Motor neuron (in vitro differentiated cells): ENCODE measurements around the gene MRGPRX3. TPM values are rescaled to one million over a fixed set of nuclear protein-coding genes. Genes with fewer than 3 reads are reported as not detected.
A peak's percentile ranks its signal among the peaks of the same experiment; 100 is the strongest.
"Not testable (repeated sequence)": the region's sequence is repeated elsewhere in the genome, so short reads cannot be mapped to it uniquely, and the experiment has no call there.

Experiments used
- ATAC-seq, 8 experiments: fragments of 200-7000 bp; cut with Tn5 transposase; replicated peaks in 6 of 8; 2 replicates each; pipeline ENCODE4 v1.8.0; 2021; ENCODE audit warnings: mild to moderate bottlenecking in 8 of 8, moderate library complexity in 8 of 8
- H3K27ac ChIP-seq, 2 donors: fragments of 250-450 bp; sonication (Bioruptor Pico); 2 replicates each; pipeline ENCODE4 v1.9.0; 2021; ENCODE audit warnings: antibody characterized with exemption in 2 of 2, mild to moderate bottlenecking in 2 of 2, moderate library complexity in 1 of 2
- H3K4me1 ChIP-seq, 2 donors: fragments of 250-450 bp; sonication (Bioruptor Pico); replicated peaks in 1 of 2; 2 replicates each; pipeline ENCODE4 v1.6.1; 2021; ENCODE audit warnings: antibody characterized with exemption in 2 of 2, mild to moderate bottlenecking in 2 of 2, moderate library complexity in 1 of 2
- H3K4me3 ChIP-seq, 5 donors: fragments of 250-450 bp; sonication (Bioruptor Pico); 2 replicates each; pipeline ENCODE4 v1.9.0; 2021; ENCODE audit warnings: antibody characterized with exemption in 5 of 5, mild to moderate bottlenecking in 5 of 5, moderate library complexity in 4 of 5
- WGBS, 10 experiments: fragments of 450-650 bp; shearing (Covaris generic); methylation state at CpG; one replicate each; pipeline ENCODE4 v1.0.0; 2022; 5-methylcytosine and 5-hydroxymethylcytosine counted together
- in situ Hi-C, 9 experiments: fragments of 400-800 bp; cut with MboI; loops; one replicate each; pipeline ENCODE4 v1.15.0; 2021; ENCODE audit warnings: low sequenced_read_pairs in 9 of 9, low pct_unique_long_range_greater_than_20kb in 2 of 9; ENCODE audit not compliant: unreplicated experiment in 9 of 9
- total RNA-seq, 8 experiments: library from RNA; unstranded; fragments of 300-600 nt; gene quantifications; 2 replicates each; pipeline versions ENCODE4 v1.2.3 to v1.2.4, GENCODE V29; 2022

MRGPRX3 gene
- total RNA-seq, 8 experiments from 2014 or later = 0.24 to 0.49 TPM; not detected in 6

DNA sequence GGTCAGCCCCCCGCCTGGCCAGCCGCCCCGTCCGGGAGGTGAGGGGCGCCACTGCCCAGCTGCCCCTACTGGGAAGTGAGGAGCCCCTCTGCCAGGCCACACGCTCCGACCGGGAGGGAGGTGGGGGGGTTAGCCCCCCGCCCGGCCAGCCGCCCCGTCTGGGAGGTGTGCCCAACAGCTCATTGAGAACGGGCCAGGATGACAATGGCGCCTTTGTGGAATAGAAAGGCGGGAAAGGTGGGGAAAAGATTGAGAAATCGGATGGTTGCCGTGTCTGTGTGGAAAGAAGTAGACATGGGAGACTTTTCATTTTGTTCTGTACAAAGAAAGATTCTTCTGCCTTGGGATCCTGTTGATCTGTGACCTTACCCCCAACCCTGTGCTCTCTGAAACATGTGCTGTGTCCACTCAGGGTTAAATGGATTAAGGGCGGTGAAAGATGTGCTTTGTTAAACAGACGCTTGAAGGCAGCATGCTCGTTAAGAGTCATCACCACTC lies 11.0 kb upstream of the MRGPRX3 start:
- H3K27ac ChIP-seq, H3K4me3 ChIP-seq, H3K4me1 ChIP-seq, in situ Hi-C loops, ATAC-seq: not testable (repeated sequence)
- WGBS, 10 experiments = no CpG with 5 or more reads among the region's 20 CpGs

DNA sequence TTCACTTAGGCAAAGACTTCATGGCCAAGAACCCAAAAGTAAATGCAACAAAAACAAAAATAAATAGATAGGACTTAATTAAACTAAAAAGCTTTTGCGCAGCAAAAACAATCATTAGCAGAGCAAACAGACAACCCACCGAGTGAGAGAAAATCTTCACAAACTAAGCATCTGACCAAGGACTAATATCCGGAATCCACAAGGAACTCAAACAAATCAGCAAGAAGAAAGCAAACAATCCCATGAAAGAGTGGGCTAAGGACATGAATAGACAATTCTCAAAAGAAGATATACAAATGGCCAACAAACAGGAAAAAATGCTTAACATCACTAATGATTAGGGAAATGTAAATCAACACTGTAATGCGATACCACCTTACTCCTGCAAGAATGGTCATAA lies 1.3 kb upstream of the MRGPRX3 start:
- H3K4me1 ChIP-seq, H3K4me3 ChIP-seq, in situ Hi-C loops, ATAC-seq, H3K27ac ChIP-seq: not testable (repeated sequence)
- 62 to 90% (median 86%) methylated on average over 2 to 4 of the region's 4 CpGs for WGBS, 10 experiments

DNA sequence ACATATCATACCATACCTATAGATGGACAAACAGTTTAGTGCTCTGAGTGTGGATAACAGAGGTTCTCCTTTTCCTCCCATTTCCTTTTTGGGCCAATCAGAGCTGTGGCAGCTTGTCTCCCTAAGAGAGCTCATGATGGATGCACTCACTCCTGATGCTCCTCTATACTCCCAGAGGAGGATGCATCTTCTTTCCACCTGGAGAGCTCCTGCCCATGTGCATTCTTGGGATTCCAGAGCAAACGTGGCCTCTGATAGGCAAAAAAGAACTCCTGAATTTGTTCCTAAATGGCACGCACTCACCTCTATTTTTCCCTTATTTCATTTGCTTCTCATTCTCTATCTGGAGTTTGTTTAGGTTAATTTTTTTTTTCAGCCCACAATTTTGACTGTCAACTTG lies 2.9 kb downstream of the MRGPRX3 start:
- in situ Hi-C loops = no loop called here
- Histone ChIP-seq H3K4me1 (no peaks in the 10 kb centered on the region), H3K4me3 (no peak overlapping the region), H3K27ac (no peak overlapping the region)
- no peak for ATAC-seq
- WGBS, 10 experiments = 0 to 60% (median 6%) methylated on average over 1 to 2 of the region's 2 CpGs; no CpG with 5 or more reads in 1 of the 10 experiments

GRCh38 chr11:18137186-18137800 lies 4.9 kb downstream of the MRGPRX3 start:
- no peaks in the 10 kb centered on the region for H3K4me1 ChIP-seq
- 63 to 97% (median 85%) methylated on average over 1 to 24 of the region's 29 CpGs for WGBS, 10 experiments
- no peak overlapping the region for H3K27ac ChIP-seq
- no peak for ATAC-seq
- in situ Hi-C loops = no loop called here
- H3K4me3 ChIP-seq = no peak overlapping the region

DNA sequence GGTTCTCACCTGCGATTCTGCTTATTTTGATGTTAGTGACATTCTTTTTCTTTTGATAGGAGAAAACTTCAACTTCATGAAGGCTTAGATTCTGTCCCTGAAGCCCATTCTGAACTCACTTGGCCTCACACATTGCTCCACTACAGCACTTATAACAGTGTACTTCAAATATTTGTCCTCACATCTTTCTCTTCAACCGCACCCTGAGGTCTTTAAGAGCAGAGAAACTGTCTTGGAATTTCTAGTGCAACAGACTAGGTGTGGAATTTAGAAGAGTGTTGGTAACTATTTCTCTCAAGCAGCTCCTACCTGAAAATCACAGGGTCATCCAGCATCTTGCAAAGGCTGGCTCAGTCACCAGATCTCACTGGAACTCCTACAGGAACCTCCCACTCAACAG lies 7.8 kb downstream of the MRGPRX3 start:
- Histone ChIP-seq H3K4me3 (no peak overlapping the region), H3K4me1 (no peaks in the 10 kb centered on the region), H3K27ac (no peak overlapping the region)
- WGBS, 10 experiments = 14 to 100% (median 79%) methylated on average over 1 to 2 of the region's 2 CpGs; no CpG with 5 or more reads in 2 of the 10 experiments
- no peak for ATAC-seq
- in situ Hi-C loops = no loop called here

DNA sequence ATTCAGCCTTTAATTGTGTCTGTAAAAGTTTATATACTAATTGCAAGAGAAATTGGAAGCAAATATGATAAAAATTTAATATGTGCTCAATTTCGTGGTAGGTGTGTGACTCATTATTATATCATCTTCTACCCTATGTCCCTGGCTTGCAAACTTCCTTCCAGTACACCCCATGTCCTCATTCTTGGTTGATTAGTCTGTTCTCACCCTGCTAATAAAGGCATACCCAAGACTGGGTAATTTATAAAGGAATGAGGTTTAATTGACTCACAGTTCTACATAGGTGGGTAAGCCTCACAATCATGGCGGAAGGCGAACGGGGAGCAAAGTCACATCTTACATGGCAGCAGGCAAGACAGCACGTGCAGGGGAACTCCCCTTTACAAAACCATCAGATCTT lies 11.9 kb downstream of the MRGPRX3 start:
- in situ Hi-C loops = no loop called here
- WGBS, 10 experiments = 0 to 81% (median 52%) methylated on average over 1 to 5 of the region's 5 CpGs; no CpG with 5 or more reads in 3 of the 10 experiments
- Histone ChIP-seq H3K4me1 (no peaks in the 10 kb centered on the region), H3K4me3 (no peak overlapping the region), H3K27ac (no peak overlapping the region)
- no peak for ATAC-seq

DNA sequence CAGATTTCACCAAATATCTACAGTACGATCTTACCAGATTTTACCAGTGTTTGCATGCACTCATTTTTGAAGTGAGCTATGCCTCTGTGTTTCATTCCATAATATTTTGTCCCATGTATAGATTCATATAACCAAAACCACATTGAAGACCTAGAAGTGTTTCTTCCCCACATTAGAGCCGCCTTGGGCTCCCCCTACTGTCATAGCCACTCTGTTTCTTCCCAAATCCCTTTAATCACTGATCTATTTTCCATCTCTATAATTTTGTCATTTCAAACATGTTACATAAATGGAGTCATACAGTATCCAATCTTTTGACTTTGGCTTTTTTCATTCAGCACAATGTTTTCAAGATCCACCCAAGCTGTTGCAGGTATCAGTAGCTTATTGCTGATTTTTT lies 12.7 kb downstream of the MRGPRX3 start:
- WGBS, 10 experiments = 0 to 86% (median 43%) methylated on average over 1 to 2 of the region's 2 CpGs
- Histone ChIP-seq H3K27ac (no peak overlapping the region), H3K4me1 (no peaks in the 10 kb centered on the region), H3K4me3 (no peak overlapping the region)
- ATAC-seq = no peak
- in situ Hi-C loops = no loop called here

- no peak for ATAC-seq
- H3K4me3 ChIP-seq = no peak overlapping the region
- no peaks in the 10 kb centered on the region for H3K4me1 ChIP-seq
- 3 to 80% (median 44%) methylated on average over 1 to 3 of the region's 3 CpGs for WGBS, 10 experiments
- in situ Hi-C loops = no loop called here
- no peak overlapping the region for H3K27ac ChIP-seq
Measured at GRCh38 chr11:18145837-18146236, 13.5 kb downstream of the MRGPRX3 start.

DNA sequence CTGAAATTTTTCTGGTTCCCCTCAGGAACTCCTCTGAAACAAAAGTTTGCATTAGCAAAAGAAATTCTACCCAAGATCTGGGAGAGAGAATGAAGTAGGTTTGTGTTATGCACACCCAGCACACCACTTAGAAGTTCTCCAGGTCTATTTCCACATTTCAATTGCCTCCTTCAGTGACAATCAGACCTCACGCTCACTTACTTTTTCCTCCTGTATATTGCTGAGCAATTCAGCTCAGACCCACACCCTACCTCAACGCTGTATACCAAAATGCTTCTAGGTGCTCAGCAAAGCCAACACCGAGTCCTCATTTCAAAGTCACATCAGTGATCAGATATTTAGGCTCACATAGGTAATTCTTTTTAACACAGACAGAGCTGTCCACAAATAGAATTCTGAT lies 19.2 kb downstream of the MRGPRX3 start:
- in situ Hi-C loops = no loop called here
- H3K4me1 ChIP-seq = no peaks in the 10 kb centered on the region
- H3K27ac ChIP-seq = no peak overlapping the region
- no peak for ATAC-seq
- no peak overlapping the region for H3K4me3 ChIP-seq
- 34 to 78% (median 57%) methylated on average over 1 to 3 of the region's 3 CpGs; no CpG with 5 or more reads in 1 of the 10 experiments for WGBS, 10 experiments

DNA sequence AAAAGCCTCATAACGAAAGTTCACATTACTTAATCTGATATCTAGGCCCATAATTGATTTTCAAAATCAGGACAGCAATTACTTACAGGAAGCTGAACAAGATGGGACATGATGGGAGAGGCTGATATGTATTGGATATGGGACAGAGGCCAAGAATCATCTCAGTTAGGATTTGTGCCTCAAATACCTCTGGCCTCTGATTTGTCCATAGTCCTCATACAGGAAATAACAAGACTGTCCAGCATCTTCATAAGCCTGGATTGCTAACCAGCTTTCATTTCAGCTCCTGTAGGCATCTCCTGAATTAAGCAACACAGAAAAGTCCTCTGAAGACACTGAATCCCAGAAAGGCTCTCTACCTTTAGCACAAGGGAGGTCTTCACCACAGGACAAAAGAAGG lies 36.0 kb downstream of the MRGPRX3 start:
- ATAC-seq = no peak
- no peak overlapping the region for H3K4me3 ChIP-seq
- 0 to 55% (median 17%) methylated on average over 1 of the region's 1 CpG; no CpG with 5 or more reads in 1 of the 10 experiments for WGBS, 10 experiments
- no peaks in the 10 kb centered on the region for H3K4me1 ChIP-seq
- in situ Hi-C loops = no loop called here
- H3K27ac ChIP-seq = no peak overlapping the region

- no peak overlapping the region for H3K27ac ChIP-seq
- WGBS, 10 experiments = 0 to 83% (median 67%) methylated on average over 1 to 4 of the region's 4 CpGs; no CpG with 5 or more reads in 2 of the 10 experiments
- ATAC-seq = peak in 3 of 8 experiments; percentile 84 to 97 (median 86)
- in situ Hi-C loops = no loop called here
- H3K4me3 ChIP-seq = no peak overlapping the region
- no peaks in the 10 kb centered on the region for H3K4me1 ChIP-seq
Measured at GRCh38 chr11:18171377-18172000, 39.1 kb downstream of the MRGPRX3 start.

DNA sequence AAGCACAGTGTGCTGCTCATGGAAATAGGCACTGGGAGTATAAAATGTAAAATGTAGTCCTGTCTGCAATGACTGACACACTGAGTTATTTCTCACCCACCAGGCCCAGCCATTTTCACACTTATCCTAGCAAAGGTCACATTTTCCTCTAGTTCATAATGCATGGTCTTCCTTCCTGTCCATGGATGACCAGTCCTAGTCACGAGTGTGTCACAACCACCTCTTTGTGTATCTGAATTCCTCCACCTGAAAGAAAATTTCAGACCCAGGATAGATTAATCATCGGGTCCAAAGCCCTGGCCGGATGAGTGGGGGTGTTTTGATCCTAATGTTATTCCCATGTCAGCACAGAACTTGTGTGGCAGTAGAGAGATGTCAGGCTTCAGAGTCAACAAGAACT lies 40.3 kb downstream of the MRGPRX3 start, which contains the start of gene MRGPRX4:
TSS of gene MRGPRX4 (plus strand) at position 172 of the 400 bp plus-strand sequence. CDS start 420 bp downstream, outside the sequence.
- no peak for ATAC-seq
- 38 to 80% (median 55%) methylated on average over 1 to 3 of the region's 3 CpGs; no CpG with 5 or more reads in 2 of the 10 experiments for WGBS, 10 experiments
- Histone ChIP-seq H3K4me3 (no peak within 1 kb of the TSS), H3K4me1 (no peaks in the 10 kb centered on the region), H3K27ac (no peak within 1 kb of the TSS)
- in situ Hi-C loops = no loop called here

DNA sequence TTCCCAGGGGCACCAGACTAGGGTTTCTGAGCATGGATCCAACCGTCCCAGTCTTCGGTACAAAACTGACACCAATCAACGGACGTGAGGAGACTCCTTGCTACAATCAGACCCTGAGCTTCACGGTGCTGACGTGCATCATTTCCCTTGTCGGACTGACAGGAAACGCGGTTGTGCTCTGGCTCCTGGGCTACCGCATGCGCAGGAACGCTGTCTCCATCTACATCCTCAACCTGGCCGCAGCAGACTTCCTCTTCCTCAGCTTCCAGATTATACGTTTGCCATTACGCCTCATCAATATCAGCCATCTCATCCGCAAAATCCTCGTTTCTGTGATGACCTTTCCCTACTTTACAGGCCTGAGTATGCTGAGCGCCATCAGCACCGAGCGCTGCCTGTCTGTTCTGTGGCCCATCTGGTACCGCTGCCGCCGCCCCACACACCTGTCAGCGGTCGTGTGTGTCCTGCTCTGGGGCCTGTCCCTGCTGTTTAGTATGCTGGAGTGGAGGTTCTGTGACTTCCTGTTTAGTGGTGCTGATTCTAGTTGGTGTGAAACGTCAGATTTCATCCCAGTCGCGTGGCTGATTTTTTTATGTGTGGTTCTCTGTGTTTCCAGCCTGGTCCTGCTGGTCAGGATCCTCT lies 41.0 kb downstream of the MRGPRX3 start:
- Histone ChIP-seq H3K4me3 (no peak overlapping the region), H3K4me1 (no peaks in the 10 kb centered on the region), H3K27ac (no peak overlapping the region)
- no peak for ATAC-seq
- in situ Hi-C loops = no loop called here
- WGBS, 10 experiments = 40 to 90% (median 84%) methylated on average over 1 to 12 of the region's 28 CpGs; no CpG with 5 or more reads in 2 of the 10 experiments
